AG09309 (cell line): Measurements from ENCODE around the gene POLR2E.

Source experiments
- DNase-seq: peaks from one replicate; pipeline ENCODE4 v3.0.0-alpha.2; 2010; ENCODE audit warnings: low read depth
- H3K4me3 ChIP-seq: 2 replicates; pipeline ENCODE4 v1.5.1; 2011; ENCODE audit warnings: mild to moderate bottlenecking, low read depth, low read length, moderate library complexity; ENCODE audit not compliant: control insufficient read depth
- CTCF ChIP-seq: IDR thresholded peaks from 2 replicates; pipeline ENCODE4 v1.5.1; 2011; ENCODE audit warnings: mild to moderate bottlenecking, low read depth, low read length, inconsistent platforms; ENCODE audit not compliant: insufficient read depth, control insufficient read depth; ENCODE audit errors: missing control alignments

Gene POLR2E

GRCh38 chr19:1076046-1076386 lies 19.2 kb downstream of the POLR2E start:
- no peak for TF ChIP-seq CTCF
- H3K4me3 ChIP-seq = no peak overlapping the region
- DNase-seq = no peak

GRCh38 chr19:1074544-1075283 lies 20.5 kb downstream of the POLR2E start:
- no peak overlapping the region for H3K4me3 ChIP-seq
- no peak for DNase-seq
- no peak for TF ChIP-seq CTCF

GRCh38 chr19:1073956-1074517 lies 21.1 kb downstream of the POLR2E start:
- H3K4me3 ChIP-seq = no peak overlapping the region
- DNase-seq = no peak
- no peak for TF ChIP-seq CTCF

GRCh38 chr19:1073063-1073955 lies 21.9 kb downstream of the POLR2E start:
- H3K4me3 ChIP-seq = no peak overlapping the region
- TF ChIP-seq CTCF = no peak
- no peak for DNase-seq

GRCh38 chr19:1072371-1073015 lies 22.7 kb downstream of the POLR2E start:
- TF ChIP-seq CTCF = no peak
- no peak for DNase-seq
- no peak overlapping the region for H3K4me3 ChIP-seq
